Thyroid gland (tissue), 4 donors: ENCODE data around the gene SYTL2.

ENCODE experiments used
- CTCF ChIP-seq, 6 experiments: fragments of 200-600 bp in 3 of 6; fragments of 450-650 bp in 3 of 6; sonication (generic) in 3 of 6; IDR thresholded peaks; one replicate each; pipeline ENCODE4 v1.5.1; 2016 to 2019; ENCODE audit warnings: antibody characterized with exemption in 6 of 6, mild to moderate bottlenecking in 2 of 6, inconsistent platforms in 1 of 6, moderate library complexity in 1 of 6
- POLR2A ChIP-seq, 2 donors: fragments of 450-650 bp; IDR thresholded peaks; one replicate each; pipeline ENCODE4 v1.6.1; 2017; ENCODE audit warnings: antibody characterized with exemption in 2 of 2, mild to moderate bottlenecking in 2 of 2, moderate library complexity in 1 of 2

DNA sequence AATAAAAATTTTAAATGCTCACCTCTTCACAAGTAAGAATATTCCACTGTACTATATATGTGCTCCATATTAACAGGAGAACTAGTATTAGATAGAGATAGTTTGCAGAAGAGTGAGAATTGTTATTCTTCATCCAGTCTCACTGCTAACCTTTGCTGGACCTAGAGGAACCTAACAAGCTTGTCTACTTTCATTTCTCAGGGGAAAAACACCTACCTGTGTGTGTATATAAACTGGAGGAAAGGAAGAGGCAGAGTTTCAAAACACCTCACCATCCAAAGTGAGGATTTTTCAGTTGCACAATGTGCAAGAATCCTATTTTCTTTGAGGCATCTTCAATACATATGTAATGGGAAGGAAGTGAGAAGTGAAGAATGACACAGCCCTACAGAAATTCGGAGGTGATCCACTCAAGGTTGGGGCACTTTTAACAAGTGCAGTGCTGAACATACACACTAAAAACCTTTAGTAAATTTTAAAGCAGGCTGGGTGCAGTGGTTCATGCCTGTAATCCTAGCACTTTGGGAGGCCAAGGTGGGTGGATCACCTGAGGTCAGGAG is 52.4 kb downstream of the SYTL2 start:
- TF ChIP-seq CTCF (IDR thresholded peaks at IDR 0.05) (no peak), POLR2A (IDR thresholded peaks at IDR 0.05) (no peak)
